NCI-H524 treated with DMSO at 0.1 percent for 48 hours (cell line): ENCODE results near the gene ZDHHC14.

Experiments used
- DNase-seq: peaks from one replicate; lab custom pipeline; 2025; lab: John Stamatoyannopoulos, UW

The ZDHHC14 gene

DNA sequence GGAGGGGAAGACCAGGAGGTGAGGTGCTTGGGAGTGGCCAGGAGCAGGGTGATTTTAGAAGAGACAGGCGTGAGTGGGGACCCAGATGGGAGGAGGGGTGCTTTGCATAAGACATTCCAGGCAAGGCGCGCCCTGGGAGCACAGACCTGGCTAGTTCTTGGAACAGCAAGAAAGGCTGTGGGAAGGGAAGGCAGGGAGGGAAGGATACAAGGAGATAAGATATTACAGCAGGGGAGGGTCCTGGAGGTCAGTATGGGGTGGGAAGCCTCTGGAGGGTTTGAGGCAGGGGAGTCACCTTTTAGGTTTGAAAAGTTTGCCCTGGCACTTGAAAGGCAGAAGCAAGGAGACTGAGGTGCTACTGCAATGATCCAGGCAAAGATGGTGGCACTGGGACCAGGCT lies 111.8 kb downstream of the ZDHHC14 start:
- DNase-seq: no peak

DNA sequence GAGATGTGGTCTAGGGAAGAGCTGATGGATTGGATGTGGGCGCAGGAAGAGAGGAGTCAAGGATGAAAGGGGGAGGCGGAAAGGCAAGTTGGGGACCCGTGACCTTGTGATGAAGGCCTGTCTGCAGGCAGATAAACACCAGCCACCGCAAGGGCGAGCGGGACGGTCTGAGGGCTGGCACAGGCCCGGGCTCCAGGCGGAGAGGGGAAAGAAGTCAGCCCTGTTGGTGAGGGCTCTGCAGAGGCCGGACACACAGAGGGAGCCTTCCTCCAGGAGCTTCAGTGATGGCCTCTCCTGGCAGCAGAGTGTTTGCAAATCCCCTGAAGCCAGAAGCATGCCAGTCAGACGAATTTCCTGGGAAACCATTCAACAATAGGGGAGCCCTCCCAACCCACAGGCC lies 112.2 kb downstream of the ZDHHC14 start:
- DNase-seq: no peak

DNA sequence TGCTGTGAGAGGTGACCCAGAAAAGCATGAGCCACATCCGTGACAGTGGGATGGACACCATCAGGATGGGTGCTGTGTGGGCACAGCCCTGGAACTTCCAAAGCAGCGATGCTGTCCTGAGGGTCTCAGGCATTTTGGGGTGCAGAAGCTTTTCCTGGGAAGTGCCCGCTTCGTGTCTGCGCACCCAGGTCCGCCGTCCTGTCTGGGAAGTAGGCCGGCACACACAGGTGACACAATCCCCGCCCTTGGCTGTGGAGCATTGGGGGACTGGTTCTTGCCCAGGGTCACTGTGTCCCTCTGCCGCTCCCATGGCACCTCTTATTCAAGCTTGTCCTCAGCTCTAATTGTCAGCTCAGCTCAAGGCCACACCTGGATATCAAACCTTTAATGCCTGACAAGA lies 112.6 kb downstream of the ZDHHC14 start:
- no peak for DNase-seq

DNA sequence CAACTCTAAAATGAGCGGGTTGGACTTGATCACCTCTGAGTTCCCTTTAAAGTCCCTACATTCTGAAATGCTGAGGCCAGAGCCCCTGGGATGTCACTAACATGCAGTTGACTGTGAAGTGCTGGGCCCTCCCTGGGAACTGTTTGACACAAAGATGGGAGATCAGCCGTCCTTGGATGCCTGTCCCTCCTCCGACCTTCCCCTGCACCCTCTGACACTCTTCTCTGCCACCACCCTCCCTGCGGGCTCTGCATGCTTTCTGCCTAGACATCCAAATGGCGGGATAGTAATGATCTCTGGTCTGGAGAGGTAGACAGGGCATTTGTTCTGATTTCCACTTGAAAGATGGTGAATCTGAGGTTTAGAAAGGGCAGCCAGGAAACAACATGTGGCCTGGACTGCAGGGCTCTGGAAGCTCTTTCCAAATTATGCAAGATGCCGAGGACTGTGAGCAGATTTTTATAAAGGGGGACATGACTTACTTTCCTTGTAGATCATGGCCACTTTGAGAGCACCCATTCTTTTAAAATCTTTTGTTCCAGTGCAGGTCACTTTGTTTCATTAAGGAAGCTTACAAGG lies 113.2 kb downstream of the ZDHHC14 start:
- DNase-seq: no peak

DNA sequence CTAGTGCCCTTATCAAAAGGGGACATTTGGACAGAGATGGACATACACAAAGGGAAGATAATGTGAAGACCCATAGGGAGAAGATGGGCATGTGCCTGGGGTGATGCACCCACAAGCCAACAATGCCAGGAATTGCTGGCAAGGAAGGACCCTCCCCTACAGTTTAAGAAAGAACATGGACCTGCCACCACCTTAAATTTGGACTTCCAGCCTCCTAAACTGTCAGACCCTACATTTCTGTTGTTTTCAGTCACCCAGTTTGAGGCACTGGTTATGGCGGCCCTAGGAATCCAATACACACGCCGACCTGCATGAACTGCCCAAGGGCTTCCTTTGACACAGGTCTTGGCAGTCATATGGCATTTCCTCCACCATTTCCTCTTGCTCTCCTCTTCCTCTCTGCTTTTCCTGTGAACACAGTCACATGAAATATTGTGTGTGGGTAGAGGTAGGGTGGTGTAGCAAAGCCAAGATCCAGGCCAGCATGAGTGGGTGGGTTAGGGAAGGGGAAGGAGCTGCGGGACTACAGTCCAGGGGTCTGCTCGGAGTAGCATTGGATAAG lies 115.6 kb downstream of the ZDHHC14 start:
- no peak for DNase-seq

DNA sequence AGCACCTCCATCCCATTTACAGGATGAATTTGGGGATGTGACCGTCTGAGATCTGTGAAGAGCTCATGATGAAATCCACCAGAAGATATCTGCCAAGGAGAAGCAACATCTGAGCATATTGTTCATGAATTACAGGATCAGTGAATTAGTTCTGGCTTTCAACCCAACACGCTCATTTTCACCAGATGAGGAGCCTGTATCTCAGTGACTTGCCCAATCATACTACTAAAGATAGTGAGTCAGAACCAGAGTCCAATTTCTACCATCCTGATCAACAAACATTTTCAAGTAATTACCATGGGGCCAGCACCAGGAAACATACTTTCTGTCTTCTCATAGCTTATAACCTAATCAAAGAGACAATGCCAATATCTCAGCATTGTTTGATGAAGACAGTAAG lies 116.6 kb downstream of the ZDHHC14 start:
- DNase-seq: no peak

DNA sequence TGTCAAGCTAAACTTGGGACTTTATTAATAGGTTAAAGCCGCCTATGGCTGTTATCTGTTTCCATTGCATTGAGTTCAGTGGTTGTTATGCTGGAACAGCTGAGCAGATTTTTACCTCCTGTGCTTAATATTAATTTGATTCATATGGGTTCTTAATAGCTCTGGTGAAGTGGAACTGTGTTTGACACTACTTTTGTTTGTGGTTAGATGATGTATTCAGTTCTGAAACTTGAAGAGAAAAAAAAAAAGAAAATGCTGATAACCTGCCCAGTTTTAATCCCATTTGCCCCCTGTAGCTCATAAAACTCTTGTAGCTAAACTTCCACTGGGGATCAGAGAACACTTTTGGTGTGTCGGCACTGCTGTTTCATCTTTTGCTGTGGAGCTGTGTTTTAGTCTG lies 117.8 kb downstream of the ZDHHC14 start:
- no peak for DNase-seq

DNA sequence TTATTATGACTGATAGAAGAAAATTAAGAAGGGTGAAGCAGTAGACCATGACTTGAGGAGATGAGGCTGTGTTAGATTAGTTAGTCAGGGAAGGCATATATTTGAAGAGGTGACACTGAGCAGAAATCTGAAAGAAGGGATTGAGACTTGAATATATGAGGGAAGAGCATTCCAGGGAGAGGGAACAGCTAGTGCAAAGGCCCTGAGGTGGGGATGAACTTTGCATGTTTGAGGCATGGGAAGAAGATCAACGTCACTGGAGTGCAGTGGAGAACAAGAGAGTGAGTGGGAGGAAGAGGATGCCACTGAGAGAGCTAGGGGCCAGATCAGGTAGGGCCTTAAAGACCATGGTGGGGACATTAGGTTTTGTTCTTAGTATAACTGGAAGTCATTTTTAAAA lies 119.0 kb downstream of the ZDHHC14 start:
- no peak for DNase-seq

DNA sequence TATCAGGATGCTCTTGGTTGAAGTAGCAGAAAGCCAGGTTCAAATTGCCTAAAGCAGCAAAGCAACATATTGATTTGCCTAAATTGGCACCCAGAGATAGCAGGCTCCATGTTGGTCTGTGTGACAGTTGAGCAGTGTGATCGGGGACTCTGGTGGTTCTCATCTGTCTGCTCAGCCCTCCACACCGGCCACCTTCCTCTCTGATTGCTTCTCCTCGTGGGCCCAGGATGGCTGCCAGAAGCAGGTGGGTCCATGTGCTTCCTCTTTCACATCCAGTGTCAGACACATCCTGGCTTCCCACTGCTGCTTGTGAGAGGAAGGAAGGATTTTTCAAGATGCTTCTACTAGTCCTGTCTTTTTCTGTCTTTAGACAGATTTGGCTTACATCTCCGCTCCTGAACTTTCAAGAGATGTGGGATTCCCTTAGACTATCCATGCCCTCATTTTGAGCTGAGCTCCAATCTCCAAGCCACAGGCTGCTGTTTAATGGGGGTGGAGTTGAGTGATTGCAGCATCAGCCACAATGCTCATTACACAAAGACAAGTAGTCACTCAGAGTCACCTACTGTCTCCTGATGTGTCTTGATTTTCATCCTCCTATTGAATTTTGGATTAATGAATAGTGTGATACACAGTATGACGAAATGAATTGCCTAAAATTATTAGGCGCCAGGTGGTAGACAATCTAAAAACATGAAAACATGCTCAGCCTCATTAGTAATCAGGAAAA lies 122.2 kb downstream of the ZDHHC14 start:
- DNase-seq: no peak

DNA sequence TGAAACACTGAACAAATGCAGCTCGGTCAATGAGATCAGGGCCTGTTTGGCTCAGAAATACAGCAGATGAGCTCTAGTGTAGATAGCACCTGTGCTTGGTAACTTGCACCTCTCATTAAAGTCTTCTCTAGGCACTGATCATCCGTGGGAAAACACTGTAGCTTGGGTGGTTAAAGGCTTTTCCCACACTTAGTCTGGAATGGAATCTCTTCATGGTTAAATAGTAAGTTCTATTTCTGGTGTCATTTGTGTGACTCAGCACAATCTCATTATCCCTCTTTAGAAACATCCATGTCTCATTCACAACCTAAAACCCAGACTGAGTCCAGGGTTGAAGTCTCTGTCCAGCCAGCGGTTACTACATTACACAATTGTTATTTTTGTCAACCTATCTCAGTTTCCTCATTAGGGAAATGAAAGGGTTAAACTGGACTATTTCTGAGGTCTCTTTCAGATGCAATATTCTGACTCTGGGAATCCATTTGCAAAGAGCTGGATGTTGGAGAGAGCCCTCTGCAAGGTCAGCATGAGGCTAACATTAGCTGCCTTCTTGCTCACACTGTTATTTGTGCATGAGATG lies 125.0 kb downstream of the ZDHHC14 start:
- DNase-seq: no peak

DNA sequence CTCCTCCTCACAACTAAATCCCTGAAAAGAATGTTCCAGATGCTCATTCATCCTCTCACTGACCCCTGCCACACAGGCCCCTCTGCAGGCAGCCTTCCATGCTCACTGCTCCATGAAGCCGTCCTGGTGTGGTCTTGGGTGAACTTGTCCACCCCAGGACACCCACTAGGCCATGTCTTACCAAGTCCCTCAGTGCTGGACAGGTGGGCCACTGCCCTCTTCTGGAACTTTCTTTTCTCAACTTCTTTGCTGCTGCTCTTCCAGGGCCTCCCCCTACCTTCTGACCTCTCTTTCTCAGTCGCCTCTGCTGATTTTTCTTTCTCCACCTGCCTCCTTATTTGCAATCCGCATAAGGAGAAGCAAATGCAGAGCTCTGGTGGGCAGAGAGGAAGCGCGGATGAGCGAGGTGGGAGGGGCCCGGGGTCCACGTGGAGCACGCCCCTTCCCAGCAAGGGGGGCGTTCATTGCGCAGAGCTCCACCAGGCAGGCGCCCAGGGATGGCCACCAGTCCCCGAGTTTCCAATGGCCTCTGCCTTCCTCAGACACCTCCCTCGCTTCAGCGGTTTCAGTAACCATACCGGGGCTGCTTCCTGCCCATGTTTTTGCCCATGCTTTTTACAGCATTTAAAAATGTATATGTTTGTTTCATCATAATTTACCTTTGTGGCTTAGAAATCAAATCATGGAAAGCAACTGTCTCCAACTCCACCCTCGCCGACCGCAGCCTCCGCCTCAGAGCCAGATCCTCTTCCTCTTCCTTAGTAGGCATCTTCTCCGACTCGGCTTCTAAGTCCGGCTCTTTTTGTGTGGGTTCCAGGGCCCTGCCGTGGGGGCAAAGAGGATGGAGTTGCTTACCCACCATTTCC lies 129.6 kb downstream of the ZDHHC14 start:
- no peak for DNase-seq

DNA sequence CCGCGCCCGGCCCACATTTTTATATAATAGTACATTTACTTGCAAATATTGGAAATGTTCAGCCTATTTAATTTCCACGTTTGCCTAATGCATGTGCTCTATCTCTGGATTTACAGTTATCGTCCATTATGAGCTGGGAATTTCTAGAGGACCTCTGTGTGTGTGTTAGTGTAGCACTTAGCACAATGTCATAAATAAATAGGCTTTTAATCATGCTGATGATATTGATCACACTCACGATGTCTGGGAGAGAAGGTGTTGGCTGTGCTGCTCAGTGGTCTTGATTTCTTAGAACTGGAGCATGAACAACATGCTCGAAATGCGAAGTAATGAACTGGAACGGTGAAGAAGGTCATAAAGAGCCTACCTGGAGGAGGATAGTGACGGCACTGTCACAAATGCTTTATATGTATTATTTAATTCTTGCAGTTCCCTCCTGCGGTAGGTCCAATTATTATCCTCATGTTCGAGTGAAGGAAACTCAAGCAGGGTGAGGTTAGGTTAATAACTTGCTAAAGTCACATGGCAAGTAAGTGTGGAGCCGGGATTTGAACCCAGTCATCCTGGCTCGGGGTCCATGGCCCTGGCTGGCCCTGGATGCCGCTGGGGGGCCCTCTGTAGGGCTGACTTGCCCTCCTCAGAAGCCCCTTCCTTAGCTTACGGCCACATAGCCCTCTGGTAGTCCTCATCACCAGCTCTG lies 130.8 kb downstream of the ZDHHC14 start:
- DNase-seq: no peak

DNA sequence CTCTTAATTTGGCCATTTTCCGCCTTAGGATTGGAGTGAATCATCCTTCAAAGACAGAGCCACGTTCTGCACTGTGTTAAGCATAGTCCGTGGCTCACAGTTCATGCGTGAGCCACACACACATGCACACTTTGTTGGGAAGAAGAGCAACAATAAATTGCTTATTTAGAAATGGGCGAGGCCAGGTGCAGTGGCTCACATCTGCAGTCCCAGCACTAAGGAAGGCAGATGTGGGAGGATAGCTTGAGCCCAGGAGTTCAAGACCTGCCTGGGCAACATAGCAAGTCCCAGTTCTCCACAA lies 131.3 kb downstream of the ZDHHC14 start:
- no peak for DNase-seq

DNA sequence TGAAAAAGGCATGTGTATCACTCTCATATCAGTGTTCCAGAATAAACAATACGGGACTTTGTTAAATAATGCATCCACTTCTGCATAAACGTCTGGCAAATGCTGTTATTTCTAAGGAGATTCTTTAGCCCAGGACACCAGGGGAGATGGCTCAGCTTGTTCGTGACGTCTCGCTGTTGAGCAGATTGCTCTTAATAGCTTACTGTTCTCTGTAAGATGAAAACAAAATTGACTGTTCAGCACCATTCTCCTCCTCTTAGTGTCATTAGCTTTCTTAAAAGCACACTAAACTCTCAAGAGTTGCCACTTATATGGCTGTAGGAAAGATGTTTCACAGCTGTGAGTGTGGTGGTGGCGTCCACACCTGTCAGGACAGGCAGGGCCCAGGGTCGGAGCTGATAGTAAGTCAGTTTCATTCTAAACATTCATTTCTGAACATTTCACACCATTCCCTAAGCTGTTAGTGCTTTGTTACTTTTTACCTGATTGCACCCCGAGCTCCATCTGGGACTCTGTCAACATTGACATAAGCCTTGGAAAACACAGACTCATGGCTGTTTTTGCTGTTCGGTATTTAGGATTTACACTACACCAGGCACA lies 132.1 kb downstream of the ZDHHC14 start:
- DNase-seq: peak; percentile 56

DNA sequence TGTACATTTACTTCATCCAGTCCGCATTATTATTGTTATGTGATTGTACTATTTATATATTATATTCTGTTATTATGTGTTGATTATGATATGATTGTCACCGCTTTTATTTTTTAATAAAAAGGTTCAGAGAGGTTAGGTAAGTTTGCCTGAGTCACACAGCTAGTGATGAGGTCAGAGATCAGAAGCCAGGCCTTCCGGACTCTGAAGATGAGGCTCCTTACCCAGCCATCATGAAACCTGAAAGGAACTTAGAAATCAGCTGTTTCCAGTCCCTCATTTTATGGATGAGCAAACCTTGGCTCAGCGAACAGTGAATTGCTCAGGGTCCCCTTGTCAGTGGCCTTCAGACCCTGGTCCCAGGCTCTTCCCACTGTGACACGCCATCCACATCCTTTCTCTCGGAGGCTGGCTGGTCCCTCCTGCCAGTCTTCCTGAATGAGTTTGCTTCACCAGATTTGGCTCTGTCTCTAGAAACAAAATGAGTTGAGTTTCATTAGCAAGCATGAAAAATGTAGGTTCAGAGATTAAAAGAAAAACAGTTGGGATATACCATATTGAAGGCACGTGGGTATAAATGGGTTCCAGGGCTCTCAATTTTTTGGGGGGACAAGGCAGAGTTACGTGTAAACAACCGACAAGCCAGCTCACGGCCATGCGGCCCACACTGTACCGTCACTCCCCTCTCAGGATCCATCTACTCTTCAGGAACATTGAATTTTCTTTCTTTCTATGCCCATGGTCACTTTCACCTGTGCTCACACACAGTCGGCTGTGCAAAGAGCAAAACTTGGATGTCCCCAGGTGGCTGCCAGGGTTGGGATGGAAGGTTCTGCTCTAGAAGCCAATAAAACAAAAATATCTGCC lies 132.9 kb downstream of the ZDHHC14 start:
- no peak for DNase-seq

DNA sequence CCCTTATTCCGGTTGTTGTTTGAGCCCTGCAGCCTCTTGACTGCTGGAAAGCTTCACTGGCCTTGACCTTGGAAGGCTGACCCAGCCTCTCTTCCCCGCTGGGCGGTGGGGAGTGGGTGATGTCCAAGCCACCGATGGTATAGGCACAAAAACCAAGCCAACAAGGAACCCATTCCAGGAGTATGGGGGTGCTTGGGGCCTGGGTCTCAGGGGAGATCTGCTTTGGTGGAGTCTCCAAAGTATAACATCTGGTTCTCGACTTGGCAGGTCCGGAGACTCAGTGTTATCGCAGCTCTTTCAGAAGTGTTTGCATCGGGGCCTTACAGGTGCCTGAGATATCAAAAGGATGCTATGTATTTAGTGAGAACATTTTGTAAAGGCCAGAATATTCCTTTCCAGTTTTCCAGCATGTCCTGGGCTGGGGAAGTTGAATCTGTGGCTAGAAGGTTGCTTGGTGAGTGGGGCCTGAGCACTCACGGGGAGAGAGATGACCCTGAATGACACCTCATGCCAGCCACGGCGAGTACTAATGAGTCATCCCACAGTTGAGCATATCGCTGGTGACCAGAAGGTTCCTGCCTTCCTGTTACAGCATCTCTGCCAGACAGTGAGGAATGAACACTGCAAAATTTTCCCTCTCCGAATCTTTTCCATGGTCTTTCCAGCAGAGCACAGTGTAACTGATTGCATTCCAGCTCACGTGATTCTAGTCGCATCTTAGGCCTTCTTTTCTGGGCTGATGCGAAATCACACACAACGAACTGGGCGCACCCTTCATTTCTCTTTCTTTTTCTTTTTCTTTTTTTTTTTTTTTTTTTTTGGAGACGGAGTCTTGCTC lies 133.9 kb downstream of the ZDHHC14 start:
- no peak for DNase-seq

DNA sequence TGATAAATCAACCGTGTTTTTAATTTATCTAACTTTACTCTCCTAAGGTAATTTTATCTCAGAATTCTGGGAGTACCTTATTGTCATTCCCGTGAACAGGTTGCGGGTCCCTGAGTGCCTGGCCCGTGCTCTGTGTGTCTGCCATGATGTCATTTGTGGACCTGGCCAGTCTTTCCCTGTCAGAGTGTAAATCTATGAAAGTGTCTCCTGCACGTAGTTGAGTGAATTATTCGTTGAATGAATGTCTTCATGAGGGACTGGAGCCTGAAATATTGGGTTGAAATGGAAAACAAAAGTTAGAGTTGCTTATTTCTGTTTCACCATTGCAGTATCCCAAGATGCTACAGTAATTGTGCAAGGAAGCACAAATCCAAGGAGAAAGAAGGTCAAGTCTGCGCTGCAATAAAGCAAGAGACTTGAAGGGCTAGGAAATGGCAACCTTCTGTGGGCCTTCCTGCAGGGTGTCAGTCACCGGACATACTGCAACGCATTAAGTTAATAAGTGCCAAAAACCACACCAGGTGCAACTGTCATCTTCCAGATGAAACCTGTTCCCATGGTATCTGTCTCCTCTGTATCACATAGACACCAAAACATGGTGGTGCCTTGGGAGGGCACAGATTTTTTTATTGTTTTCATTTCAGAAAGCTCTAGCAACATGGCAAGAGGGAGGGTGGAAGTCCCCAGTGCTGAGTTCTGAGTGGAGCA lies 135.5 kb downstream of the ZDHHC14 start:
- no peak for DNase-seq

DNA sequence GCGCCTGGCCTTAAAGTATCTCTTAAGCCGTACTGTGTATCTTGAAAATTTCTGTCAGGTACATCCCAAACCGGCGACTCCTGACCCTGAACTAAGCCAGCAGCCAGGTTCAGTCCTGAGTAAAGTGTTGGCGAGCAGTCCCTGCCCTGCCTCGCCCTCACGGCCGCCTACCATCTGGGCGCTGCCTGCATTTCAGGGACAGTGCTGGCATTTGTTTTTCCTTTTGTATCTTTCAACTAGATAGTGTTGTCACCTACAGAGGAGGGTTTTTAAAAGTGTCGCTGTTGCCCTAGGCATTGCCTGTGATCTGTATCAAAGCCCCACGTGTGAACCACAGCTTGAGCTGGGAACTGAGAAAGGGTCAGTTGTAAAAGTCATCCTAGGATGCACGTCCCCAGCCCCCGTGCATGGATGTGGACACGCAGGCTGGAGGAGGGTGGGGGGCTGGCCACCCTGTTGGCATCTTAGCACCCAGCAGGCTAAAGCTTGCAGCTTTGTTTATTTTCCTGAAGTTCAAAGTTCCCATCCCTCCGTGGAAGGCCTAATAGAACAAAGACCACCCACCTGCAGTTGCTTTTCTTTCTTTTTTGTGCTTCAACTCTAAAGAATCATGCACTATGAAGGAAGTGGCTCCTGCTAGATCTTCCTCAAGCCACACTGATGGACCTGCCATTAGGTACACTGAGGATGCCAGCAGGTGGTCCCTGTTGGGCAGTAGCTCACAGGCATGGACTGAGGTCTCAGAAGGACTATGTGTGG lies 136.8 kb downstream of the ZDHHC14 start:
- DNase-seq: no peak
